ENCODE data around the gene MAG. TPM values are rescaled to one million over a fixed set of nuclear protein-coding genes. Genes with fewer than 3 reads are reported as not detected.

MAG gene
- total and polyA plus RNA-seq, 9 of the 15 experiments (the other 6 are each of a cell fraction or from before 2014, with no cell fraction given): 0.11 to 10.0 (median 1.6) TPM

GRCh38 chr19:35295792-35296462 is 4.0 kb downstream of the MAG start (continued):
- TF ChIP-seq, protein P1, sequence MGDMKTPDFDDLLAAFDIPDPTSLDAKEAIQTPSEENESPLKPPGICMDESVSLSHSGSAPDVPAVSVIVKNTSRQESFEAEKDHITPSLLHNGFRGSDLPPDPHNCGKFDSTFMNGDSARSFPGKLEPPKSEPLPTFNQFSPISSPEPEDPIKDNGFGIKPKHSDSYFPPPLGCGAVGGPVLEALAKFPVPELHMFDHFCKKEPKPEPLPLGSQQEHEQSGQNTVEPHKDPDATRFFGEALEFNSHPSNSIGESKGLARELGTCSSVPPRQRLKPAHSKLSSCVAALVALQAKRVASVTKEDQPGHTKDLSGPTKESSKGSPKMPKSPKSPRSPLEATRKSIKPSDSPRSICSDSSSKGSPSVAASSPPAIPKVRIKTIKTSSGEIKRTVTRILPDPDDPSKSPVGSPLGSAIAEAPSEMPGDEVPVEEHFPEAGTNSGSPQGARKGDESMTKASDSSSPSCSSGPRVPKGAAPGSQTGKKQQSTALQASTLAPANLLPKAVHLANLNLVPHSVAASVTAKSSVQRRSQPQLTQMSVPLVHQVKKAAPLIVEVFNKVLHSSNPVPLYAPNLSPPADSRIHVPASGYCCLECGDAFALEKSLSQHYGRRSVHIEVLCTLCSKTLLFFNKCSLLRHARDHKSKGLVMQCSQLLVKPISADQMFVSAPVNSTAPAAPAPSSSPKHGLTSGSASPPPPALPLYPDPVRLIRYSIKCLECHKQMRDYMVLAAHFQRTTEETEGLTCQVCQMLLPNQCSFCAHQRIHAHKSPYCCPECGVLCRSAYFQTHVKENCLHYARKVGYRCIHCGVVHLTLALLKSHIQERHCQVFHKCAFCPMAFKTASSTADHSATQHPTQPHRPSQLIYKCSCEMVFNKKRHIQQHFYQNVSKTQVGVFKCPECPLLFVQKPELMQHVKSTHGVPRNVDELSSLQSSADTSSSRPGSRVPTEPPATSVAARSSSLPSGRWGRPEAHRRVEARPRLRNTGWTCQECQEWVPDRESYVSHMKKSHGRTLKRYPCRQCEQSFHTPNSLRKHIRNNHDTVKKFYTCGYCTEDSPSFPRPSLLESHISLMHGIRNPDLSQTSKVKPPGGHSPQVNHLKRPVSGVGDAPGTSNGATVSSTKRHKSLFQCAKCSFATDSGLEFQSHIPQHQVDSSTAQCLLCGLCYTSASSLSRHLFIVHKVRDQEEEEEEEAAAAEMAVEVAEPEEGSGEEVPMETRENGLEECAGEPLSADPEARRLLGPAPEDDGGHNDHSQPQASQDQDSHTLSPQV (IDR thresholded peaks at IDR 0.05): 0 out of 2 replicates have a peak, but pooled peaks have one; percentile 59
- peak; percentile 51 for TF ChIP-seq ZFX (CRISPR knock-in tag; IDR thresholded peaks at IDR 0.05)
- TF ChIP-seq TAL1 (IDR thresholded peaks at IDR 0.05): no peak; the same call in 1 of the 2 replicates
- TF ChIP-seq MCM3 (IDR thresholded peaks at IDR 0.05): no peak
- TF ChIP-seq BMI1 (IDR thresholded peaks at IDR 0.05; ENCODE audit: low read length): no peak
- TF ChIP-seq BRF2 (IDR thresholded peaks at IDR 0.05; ENCODE audit: borderline replicate concordance, insufficient read depth, insufficient read length): no peak
- TF ChIP-seq, protein P2, sequence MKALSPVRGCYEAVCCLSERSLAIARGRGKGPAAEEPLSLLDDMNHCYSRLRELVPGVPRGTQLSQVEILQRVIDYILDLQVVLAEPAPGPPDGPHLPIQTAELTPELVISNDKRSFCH (CRISPR knock-in tag; IDR thresholded peaks at IDR 0.05): no peak
- TF ChIP-seq, protein P2 (tag; IDR thresholded peaks at IDR 0.05): no peak
- TF ChIP-seq SRF (CRISPR knock-in tag; IDR thresholded peaks at IDR 0.05): no peak
- TF ChIP-seq POLR2AphosphoS2 (IDR thresholded peaks at IDR 0.05; ENCODE audit: low read length): no peak
- TF ChIP-seq, protein P3, sequence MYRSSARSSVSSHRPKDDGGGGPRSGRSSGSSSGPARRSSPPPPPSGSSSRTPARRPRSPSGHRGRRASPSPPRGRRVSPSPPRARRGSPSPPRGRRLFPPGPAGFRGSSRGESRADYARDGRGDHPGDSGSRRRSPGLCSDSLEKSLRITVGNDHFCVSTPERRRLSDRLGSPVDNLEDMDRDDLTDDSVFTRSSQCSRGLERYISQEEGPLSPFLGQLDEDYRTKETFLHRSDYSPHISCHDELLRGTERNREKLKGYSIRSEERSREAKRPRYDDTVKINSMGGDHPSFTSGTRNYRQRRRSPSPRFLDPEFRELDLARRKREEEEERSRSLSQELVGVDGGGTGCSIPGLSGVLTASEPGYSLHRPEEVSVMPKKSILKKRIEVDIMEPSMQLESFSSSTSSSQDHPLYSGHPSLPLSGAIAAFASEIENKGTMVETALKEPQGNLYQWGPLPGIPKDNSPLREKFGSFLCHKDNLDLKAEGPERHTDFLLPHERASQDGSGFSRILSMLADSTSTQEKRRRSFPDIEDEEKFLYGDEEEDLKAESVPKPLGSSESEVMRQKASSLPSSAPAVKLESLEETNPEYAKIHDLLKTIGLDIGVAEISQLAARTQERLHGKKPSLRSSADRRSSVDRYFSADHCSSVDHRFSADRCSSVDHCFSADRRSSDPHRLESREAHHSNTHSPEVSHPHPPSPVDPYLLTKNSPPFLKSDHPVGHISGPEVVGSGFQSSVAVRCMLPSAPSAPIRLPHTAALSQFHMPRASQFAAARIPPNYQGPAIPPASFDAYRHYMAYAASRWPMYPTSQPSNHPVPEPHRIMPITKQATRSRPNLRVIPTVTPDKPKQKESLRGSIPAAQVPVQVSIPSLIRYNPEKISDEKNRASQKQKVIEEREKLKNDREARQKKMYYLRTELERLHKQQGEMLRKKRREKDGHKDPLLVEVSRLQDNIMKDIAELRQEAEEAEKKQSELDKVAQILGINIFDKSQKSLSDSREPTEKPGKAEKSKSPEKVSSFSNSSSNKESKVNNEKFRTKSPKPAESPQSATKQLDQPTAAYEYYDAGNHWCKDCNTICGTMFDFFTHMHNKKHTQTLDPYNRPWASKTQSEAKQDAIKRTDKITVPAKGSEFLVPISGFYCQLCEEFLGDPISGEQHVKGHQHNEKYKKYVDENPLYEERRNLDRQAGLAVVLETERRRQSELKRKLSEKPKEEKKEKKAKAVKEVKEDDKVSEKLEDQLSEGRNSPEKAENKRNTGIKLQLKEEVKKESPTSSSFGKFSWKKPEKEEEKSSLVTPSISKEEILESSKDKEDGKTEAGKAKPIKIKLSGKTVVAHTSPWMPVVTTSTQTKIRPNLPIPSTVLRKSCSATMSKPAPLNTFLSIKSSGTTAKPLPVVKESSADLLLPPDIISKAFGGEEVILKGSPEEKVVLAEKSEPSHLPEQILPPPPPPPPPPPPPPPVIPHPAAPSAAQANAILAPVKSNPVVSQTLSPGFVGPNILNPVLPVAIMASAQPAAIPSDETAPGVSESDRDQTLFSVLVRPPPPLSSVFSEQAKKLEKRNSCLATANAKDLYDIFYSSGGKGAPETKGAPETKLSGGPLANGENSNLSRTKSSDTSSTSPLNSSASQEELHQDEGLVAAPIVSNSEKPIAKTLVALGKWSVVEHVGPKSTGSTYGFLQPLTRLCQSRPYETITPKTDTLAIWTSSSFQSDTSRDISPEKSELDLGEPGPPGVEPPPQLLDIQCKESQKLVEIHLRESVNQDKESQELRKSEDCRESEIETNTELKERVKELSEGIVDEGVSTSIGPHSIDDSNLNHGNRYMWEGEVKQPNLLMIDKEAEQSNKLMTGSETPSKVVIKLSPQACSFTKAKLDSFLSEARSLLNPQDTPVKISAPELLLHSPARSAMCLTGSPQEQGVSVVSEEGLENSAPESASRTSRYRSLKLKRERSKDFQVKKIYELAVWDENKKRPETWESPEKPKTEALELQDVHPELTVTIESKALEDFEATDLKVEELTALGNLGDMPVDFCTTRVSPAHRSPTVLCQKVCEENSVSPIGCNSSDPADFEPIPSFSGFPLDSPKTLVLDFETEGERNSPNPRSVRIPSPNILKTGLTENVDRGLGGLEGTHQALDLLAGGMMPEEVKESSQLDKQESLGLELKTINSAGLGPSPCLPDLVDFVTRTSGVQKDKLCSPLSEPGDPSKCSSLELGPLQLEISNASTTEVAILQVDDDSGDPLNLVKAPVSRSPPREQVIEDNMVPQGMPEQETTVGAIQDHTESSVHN (IDR thresholded peaks at IDR 0.05; ENCODE audit: borderline replicate concordance in 1 of 2, low read depth in 1 of 2): no peak
- no peak for TF ChIP-seq SAFB2 (IDR thresholded peaks at IDR 0.05; ENCODE audit: borderline replicate concordance, low read depth, low read length, severe bottlenecking)

Data from K562 (cell line).